Endothelial cell of umbilical vein (primary cell): Measurements from ENCODE around the gene CDKN1C. TPM values are rescaled to one million over a fixed set of nuclear protein-coding genes. Genes with fewer than 3 reads are reported as not detected.

ENCODE experiments used
- BruUV-seq: library from RNA; stranded (reverse); fragments of 400-500 nt; replicated peaks from 2 replicates; lab custom pipeline; 2021; lab: Mats Ljungman, UMichigan
- CTCF ChIA-PET: fragments of 300-600, 350-600 bp; sonication (Branson Sonifier 250); formaldehyde crosslinking; loops from one replicate; lab custom pipeline; 2021; ENCODE audit warnings: antibody characterized with exemption, inconsistent platforms; lab: Charles Lee
- POLR2A ChIA-PET: fragments of 300-600, 350-600 bp; sonication (Branson Sonifier 250); formaldehyde crosslinking; loops from one replicate; lab custom pipeline; 2021; ENCODE audit warnings: antibody characterized with exemption, inconsistent platforms; lab: Charles Lee
- DNase-seq: peaks from one replicate; pipeline ENCODE4 v3.0.0-alpha.2; 2011; ENCODE audit warnings: low read depth, low spot score
- FAIRE-seq: peaks from 2 replicates; lab custom pipeline; 2011; peaks lifted over from hg19 to GRCh38; lab: Jason Lieb, UNC
- H2AFZ ChIP-seq: 2 replicates; pipeline ENCODE4 v1.6.0; 2012; ENCODE audit warnings: low read depth, low read length, control low read depth, inconsistent platforms
- H3K27ac ChIP-seq: 2 replicates; pipeline ENCODE4 v1.5.1; 2011; ENCODE audit warnings: low read depth, mild to moderate bottlenecking, control low read depth, low read length, moderate library complexity; ENCODE audit not compliant: insufficient read depth
- H3K27me3 ChIP-seq, 2 experiments: 2 replicates each; pipeline versions ENCODE4 v1.6.0 to v1.6.1; 2011; ENCODE audit warnings: low read length in 2 of 2, mixed read lengths in 1 of 2; ENCODE audit not compliant: control insufficient read depth in 2 of 2, insufficient read depth in 2 of 2
- H3K36me3 ChIP-seq, 2 experiments: 2 replicates in 1 of 2; 3 replicates in 1 of 2; pipeline ENCODE4 v1.5.1; 2011; ENCODE audit warnings: low read length in 2 of 2, mild to moderate bottlenecking in 1 of 2, moderate library complexity in 1 of 2; ENCODE audit not compliant: control insufficient read depth in 2 of 2, insufficient read depth in 2 of 2; ENCODE audit errors: extremely low read depth in 1 of 2
- H3K4me1 ChIP-seq: 3 replicates; pipeline ENCODE4 v1.5.1; 2011; ENCODE audit warnings: mild to moderate bottlenecking, low read length; ENCODE audit not compliant: control insufficient read depth, insufficient read depth; ENCODE audit errors: extremely low read depth
- H3K4me2 ChIP-seq: 2 replicates; pipeline ENCODE4 v1.6.1; 2011; ENCODE audit warnings: low read length, control low read depth, mixed read lengths; ENCODE audit not compliant: insufficient read depth
- H3K4me3 ChIP-seq, 3 experiments: fragments of 200-600 bp in 1 of 3; sonication (generic), shearing (Covaris generic) in 1 of 3; replicated peaks in 1 of 3; 2 replicates each; pipeline ENCODE4 v1.5.1; 2011 to 2016; ENCODE audit warnings: control low read depth in 3 of 3, low read length in 3 of 3, mild to moderate bottlenecking in 2 of 3, inconsistent platforms in 1 of 3, low read depth in 1 of 3, moderate library complexity in 1 of 3; ENCODE audit not compliant: insufficient read depth in 1 of 3
- H3K79me2 ChIP-seq: 2 replicates; pipeline ENCODE4 v1.6.0; 2012; ENCODE audit warnings: low read length, inconsistent platforms; ENCODE audit not compliant: control insufficient read depth, insufficient read depth
- H3K9ac ChIP-seq: replicated peaks from 2 replicates; pipeline ENCODE3; 2011; ENCODE audit warnings: low read length, control low read depth; ENCODE audit not compliant: insufficient read depth; ENCODE audit errors: extremely low read depth
- H3K9me1 ChIP-seq: replicated peaks from 3 replicates; pipeline ENCODE4 v1.6.0; 2011; ENCODE audit warnings: mild to moderate bottlenecking, low read length; ENCODE audit not compliant: control insufficient read depth, insufficient read depth; ENCODE audit errors: extremely low read depth
- H3K9me3 ChIP-seq: replicated peaks from 2 replicates; pipeline ENCODE4 v1.5.1; 2012; ENCODE audit warnings: low read length, inconsistent platforms; ENCODE audit not compliant: control insufficient read depth, insufficient read depth
- H4K20me1 ChIP-seq: replicated peaks from 2 replicates; pipeline ENCODE3; 2011; ENCODE audit warnings: mild to moderate bottlenecking, low read length; ENCODE audit not compliant: control insufficient read depth, insufficient read depth; ENCODE audit errors: extremely low read depth
- CTCF ChIP-seq, 2 donors: IDR thresholded peaks; 1 replicate in 1 of 2; 2 replicates in 1 of 2; pipeline ENCODE4 v1.5.1; 2011; ENCODE audit warnings: low read length in 2 of 2, mild to moderate bottlenecking in 2 of 2, moderate library complexity in 2 of 2, control low read depth in 1 of 2, inconsistent platforms in 1 of 2, low read depth in 1 of 2; ENCODE audit not compliant: insufficient read depth in 1 of 2; ENCODE audit errors: extremely low read depth in 1 of 2
- EZH2 ChIP-seq: IDR thresholded peaks from 2 replicates; pipeline ENCODE4 v1.6.1; 2012; ENCODE audit warnings: borderline replicate concordance, low read depth, mild to moderate bottlenecking, moderate library complexity, low read length, inconsistent platforms; ENCODE audit not compliant: severe bottlenecking
- FOS ChIP-seq: IDR thresholded peaks from 2 replicates; pipeline ENCODE4 v1.6.1; 2011; ENCODE audit warnings: mild to moderate bottlenecking, low read length, moderate library complexity, borderline replicate concordance; ENCODE audit not compliant: insufficient read depth
- GATA2 ChIP-seq: IDR thresholded peaks from 2 replicates; pipeline ENCODE4 v1.7.0; 2011; ENCODE audit warnings: low read depth, mild to moderate bottlenecking, moderate library complexity, mixed read lengths, low read length; ENCODE audit not compliant: insufficient read length, insufficient read depth
- JUN ChIP-seq: IDR thresholded peaks from 2 replicates; pipeline ENCODE4 v1.6.1; 2011; ENCODE audit warnings: borderline replicate concordance, low read depth; ENCODE audit not compliant: insufficient read length, insufficient read depth
- MAX ChIP-seq: IDR thresholded peaks from 2 replicates; pipeline ENCODE4 v1.6.1; 2011; ENCODE audit not compliant: insufficient read depth, insufficient read length
- MYC ChIP-seq: IDR thresholded peaks from one replicate; pipeline ENCODE4 v1.6.1; 2011; ENCODE audit warnings: mild to moderate bottlenecking, low read depth, low read length
- POLR2A ChIP-seq: IDR thresholded peaks from 2 replicates; pipeline ENCODE4 v1.6.1; 2012; ENCODE audit warnings: low read depth, mild to moderate bottlenecking, control low read depth, low read length
- POLR2AphosphoS5 ChIP-seq: IDR thresholded peaks from 2 replicates; pipeline ENCODE4 v1.6.1; 2012; ENCODE audit warnings: low read depth, mild to moderate bottlenecking, control low read depth, low read length, moderate library complexity; ENCODE audit not compliant: insufficient read depth
- dilution Hi-C: fragments of 300-500 bp; cut with MboI; formaldehyde crosslinking; loops from one replicate; pipeline ENCODE4 v1.15.0; 2019; ENCODE audit warnings: low sequenced_read_pairs; ENCODE audit not compliant: extremely low pct_ligation_motif_present
- intact Hi-C: fragments of 100-400 bp; cut with micrococcal nuclease; formaldehyde crosslinking; loops from one replicate; pipeline ENCODE4 v1.10.0; 2022
- polyA plus RNA-seq, 4 experiments: library from polyadenylated mRNA; depleted of rRNA in 3 of 4; stranded (reverse) in 3 of 4; unstranded in 1 of 4; fragments of >200 nt; gene quantifications; 2 replicates each; pipeline versions ENCODE4 v1.2.1 to v1.2.3, GENCODE V29; 2011 to 2012; ENCODE audit warnings: missing spikeins in 1 of 4
- total RNA-seq: library from RNA; stranded (reverse); gene quantifications from 2 replicates; pipeline ENCODE4 v1.2.3, GENCODE V29; 2021

The CDKN1C gene
- total and polyA plus RNA-seq, 2 donors (not counting 3 experiments of a cell fraction or from before 2014, with no cell fraction given): 4.1 to 9.0 TPM

- no peak for DNase-seq
- Histone ChIP-seq H3K4me2 (no peak overlapping the region), H4K20me1 (no peaks in the 10 kb centered on the region), H2AFZ (no peak overlapping the region), H3K79me2 (no peaks in the 10 kb centered on the region), H3K36me3 (no peaks in the 10 kb centered on the region), H3K9ac (no peak overlapping the region), H3K9me1 (no peaks in the 10 kb centered on the region), H3K9me3 (no peaks in the 10 kb centered on the region), H3K4me1 (no peaks in the 10 kb centered on the region), H3K27me3 (no peaks in the 10 kb centered on the region), H3K27ac (no peak overlapping the region), H3K4me3 (no peak overlapping the region)
- TF ChIP-seq EZH2: no peak
- TF ChIP-seq MAX: no peak
- intact Hi-C loops: no loop called here
- no peak for FAIRE-seq
- POLR2A ChIA-PET: no interaction called here
- no TSS peak for BruUV-seq
- CTCF ChIA-PET: no interaction called here
- dilution Hi-C loops: no loop called here
Observed at GRCh38 chr11:2837651-2838050, 47.9 kb downstream of the CDKN1C start.

GRCh38 chr11:2837096-2837601 lies 48.4 kb downstream of the CDKN1C start:
- H3K27ac ChIP-seq: no peak overlapping the region
- TF ChIP-seq FOS (no peak), MYC (no peak), MAX (no peak), GATA2 (no peak), EZH2 (no peak), CTCF (IDR thresholded peaks at IDR 0.05; ENCODE audit: extremely low read depth in 1 of 2, insufficient read depth in 1 of 2, low read depth in 1 of 2, low read length in 2 of 2) (no peak), JUN (no peak), POLR2A (no peak), POLR2AphosphoS5 (no peak)
- H3K79me2 ChIP-seq: no peaks in the 10 kb centered on the region
- H3K36me3 ChIP-seq: no peaks in the 10 kb centered on the region
- no peaks in the 10 kb centered on the region for H3K9me3 ChIP-seq
- ChIA-PET CTCF (no interaction called here), POLR2A (no interaction called here)
- no peak overlapping the region for H3K4me3 ChIP-seq
- no peaks in the 10 kb centered on the region for H3K4me1 ChIP-seq
- H3K9ac ChIP-seq: no peak overlapping the region
- no peak overlapping the region for H2AFZ ChIP-seq
- H3K9me1 ChIP-seq: no peaks in the 10 kb centered on the region
- dilution Hi-C loops (no loop called here), intact Hi-C loops (no loop called here)
- H4K20me1 ChIP-seq: no peaks in the 10 kb centered on the region
- H3K4me2 ChIP-seq: no peak overlapping the region
- FAIRE-seq (no peak), DNase-seq (no peak)
- BruUV-seq: no TSS peak
- H3K27me3 ChIP-seq: no peaks in the 10 kb centered on the region
